Endothelial cell of umbilical vein (primary cell): ENCODE data around the gene CRIM1.

Source experiments
- CTCF ChIP-seq, 2 donors: IDR thresholded peaks; 1 replicate in 1 of 2; 2 replicates in 1 of 2; pipeline ENCODE4 v1.5.1; 2011; ENCODE audit warnings: low read length in 2 of 2, mild to moderate bottlenecking in 2 of 2, moderate library complexity in 2 of 2, control low read depth in 1 of 2, inconsistent platforms in 1 of 2, low read depth in 1 of 2; ENCODE audit not compliant: insufficient read depth in 1 of 2; ENCODE audit errors: extremely low read depth in 1 of 2
- EZH2 ChIP-seq: IDR thresholded peaks from 2 replicates; pipeline ENCODE4 v1.6.1; 2012; ENCODE audit warnings: borderline replicate concordance, low read depth, mild to moderate bottlenecking, moderate library complexity, low read length, inconsistent platforms; ENCODE audit not compliant: severe bottlenecking
- FOS ChIP-seq: IDR thresholded peaks from 2 replicates; pipeline ENCODE4 v1.6.1; 2011; ENCODE audit warnings: mild to moderate bottlenecking, low read length, moderate library complexity, borderline replicate concordance; ENCODE audit not compliant: insufficient read depth
- GATA2 ChIP-seq: IDR thresholded peaks from 2 replicates; pipeline ENCODE4 v1.7.0; 2011; ENCODE audit warnings: low read depth, mild to moderate bottlenecking, moderate library complexity, mixed read lengths, low read length; ENCODE audit not compliant: insufficient read length, insufficient read depth
- MAX ChIP-seq: IDR thresholded peaks from 2 replicates; pipeline ENCODE4 v1.6.1; 2011; ENCODE audit not compliant: insufficient read depth, insufficient read length
- MYC ChIP-seq: IDR thresholded peaks from one replicate; pipeline ENCODE4 v1.6.1; 2011; ENCODE audit warnings: mild to moderate bottlenecking, low read depth, low read length
- POLR2A ChIP-seq: IDR thresholded peaks from 2 replicates; pipeline ENCODE4 v1.6.1; 2012; ENCODE audit warnings: low read depth, mild to moderate bottlenecking, control low read depth, low read length
- POLR2AphosphoS5 ChIP-seq: IDR thresholded peaks from 2 replicates; pipeline ENCODE4 v1.6.1; 2012; ENCODE audit warnings: low read depth, mild to moderate bottlenecking, control low read depth, low read length, moderate library complexity; ENCODE audit not compliant: insufficient read depth

- TF ChIP-seq CTCF (IDR thresholded peaks at IDR 0.05; ENCODE audit: extremely low read depth in 1 of 2, insufficient read depth in 1 of 2, low read depth in 1 of 2, low read length in 2 of 2) (no peak), MAX (no peak), POLR2AphosphoS5 (peak; percentile 35), EZH2 (no peak), POLR2A (no peak), MYC (no peak), GATA2 (no peak), FOS (no peak)
These were observed 95.1 kb downstream of the CRIM1 start for GRCh38 chr2:36450466-36451196.
